ENCODE measurements around the gene SNTG2.

The SNTG2 gene

DNA sequence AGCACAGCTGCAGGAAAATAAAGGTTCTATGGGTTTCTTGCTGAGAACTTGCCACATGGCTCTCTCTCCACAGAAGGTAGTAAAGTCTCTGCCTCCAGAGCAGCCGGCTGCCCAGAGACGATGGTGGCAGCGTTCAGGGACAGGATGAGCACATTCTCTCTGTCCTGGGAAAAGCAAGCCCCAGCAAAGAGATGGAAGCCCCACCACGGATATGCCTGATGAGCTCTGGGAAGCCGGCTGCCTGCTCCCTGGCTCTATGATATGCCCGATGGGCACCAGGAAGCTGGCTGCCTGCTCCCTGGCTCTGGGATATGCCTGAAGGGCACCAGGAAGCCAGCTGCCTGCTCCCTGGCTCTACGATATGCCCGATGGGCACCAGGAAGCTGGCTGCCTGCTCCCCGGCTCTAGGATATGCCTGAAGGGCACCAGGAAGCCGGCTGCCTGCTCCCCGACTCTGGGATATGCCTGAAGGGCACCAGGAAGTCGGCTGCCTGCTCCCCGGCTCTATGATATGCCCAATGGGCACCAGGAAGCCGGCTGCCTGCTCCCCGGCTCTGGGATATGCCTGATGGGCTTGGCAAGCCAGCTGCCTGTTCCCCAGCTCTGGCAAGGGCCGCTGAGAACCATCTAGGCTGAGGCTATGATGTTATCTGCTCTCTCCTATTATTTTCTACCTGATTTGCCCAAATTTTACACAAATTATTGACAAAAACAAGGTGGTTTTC, 21.5 kb upstream of the SNTG2 start:
- DNase-seq = no peak

DNA sequence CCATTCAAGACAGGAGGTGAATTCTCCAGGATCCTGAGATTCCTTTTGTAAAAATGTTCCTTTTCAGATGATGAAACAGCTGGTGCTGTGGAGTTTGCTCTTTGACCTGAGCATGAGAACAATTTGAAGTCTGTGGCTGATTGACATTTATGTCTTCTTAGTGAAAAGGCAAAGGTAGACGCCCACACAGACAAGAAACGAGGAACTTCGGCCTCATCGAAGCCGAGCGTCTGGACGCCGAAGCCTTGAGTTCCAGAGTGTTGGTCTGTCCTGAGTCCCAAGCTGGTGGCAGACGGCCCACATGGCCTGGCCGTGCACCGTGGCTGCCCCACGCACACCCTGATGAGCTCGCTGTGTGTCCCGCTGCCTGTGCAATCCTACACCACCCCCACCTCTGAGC, 20.7 kb upstream of the SNTG2 start:
- DNase-seq = no peak

DNA sequence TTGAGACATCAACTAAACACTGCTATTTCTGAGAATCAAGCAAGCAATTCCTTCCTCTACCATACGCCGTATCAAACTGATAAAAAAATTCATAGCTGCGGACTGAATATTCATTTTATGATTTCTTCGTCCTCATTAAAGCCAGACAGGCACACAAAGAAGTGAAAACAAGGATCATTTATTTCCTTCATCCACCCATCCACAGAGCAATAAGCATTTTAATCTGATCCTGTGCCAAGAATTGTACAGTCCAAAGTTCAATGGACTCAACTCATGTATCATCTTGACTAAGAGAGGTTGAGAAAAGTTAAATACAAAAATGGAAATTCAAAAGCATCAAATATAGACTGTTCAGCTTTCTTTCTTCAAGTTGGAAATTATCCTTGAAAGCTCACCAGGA, 19.7 kb upstream of the SNTG2 start:
- no peak for DNase-seq

DNA sequence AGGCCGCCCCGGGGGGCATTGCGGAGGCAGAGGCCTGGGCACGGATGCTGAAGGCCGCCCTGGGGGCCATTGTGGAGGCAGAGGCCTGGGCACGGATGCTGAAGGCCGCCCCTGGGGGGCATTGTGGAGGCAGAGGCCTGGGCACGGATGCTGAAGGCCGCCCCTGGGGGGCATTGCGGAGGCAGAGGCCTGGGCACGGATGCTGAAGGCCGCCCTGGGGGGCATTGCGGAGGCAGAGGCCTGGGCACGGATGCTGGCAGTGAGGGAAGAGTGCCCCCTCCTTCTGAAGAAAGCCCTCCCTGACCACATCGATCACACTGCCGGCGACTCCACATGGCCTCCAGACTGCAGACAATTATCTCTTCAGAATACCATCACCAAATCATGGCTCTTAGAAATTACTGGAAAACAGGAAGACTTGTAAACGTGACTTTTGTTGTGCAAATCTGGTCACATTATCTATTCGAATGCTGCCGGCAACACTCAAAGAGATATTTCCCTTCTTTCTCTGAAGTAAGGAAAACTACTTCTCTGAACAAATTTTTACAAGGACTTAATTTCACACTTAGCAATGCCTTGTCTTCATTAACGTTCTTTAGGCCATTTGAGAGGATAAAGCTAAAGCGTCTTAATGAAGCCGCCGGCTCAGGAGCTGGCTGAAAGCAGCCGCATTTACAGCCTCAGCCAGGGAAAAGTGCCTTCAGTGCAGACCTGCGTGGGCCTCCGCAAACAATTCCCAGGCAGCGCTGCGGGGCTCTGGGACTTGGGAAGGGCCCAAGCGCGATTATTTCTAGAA, 18.1 kb upstream of the SNTG2 start:
- no peak for DNase-seq

DNA sequence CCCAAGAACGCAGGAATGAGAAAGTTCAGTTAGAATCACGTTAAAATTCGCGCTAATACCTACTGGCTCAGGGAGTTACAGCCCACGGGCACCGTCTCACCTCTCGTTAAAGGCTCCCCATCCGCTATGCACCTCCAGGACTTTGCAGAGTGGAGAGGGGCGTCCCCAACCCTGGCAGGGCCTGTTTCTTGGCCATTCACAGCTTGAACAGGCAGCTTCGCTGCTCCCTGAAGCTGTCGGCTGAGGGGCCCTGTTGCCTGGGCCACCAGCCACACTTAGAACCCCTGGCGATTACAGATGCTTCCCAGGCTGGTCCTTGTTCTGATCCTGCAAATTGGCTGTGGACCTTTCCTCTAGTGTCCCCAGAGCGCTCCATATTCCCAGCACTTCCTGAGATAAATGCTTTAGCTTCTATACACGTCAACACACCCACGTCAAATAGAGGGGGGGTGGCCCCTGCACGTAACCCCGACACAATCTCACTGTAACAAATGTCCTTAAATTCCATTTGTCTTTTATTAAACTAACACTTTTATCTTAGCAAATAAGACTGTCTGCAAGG, 16.8 kb upstream of the SNTG2 start:
- no peak for DNase-seq

DNA sequence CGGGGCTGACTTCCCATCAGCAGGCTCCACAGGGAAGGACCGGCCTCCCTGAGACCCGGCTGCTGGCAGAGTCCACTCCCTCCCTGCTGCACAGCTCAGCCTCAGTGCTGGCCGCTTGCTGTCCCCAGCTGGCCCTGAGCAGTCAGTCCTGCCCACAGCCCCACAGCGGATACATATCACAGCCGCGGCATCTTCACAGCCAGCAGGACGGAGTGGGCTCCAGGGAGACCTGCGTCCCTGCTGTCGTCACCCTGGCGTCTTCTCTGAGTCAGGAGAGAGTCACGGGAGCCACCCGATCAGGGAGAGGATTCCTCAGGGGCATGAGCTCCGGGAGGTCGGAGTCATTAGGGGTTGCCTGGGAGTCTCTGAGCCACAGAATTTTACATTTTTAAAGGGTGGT, 13.1 kb upstream of the SNTG2 start:
- DNase-seq = no peak

DNA sequence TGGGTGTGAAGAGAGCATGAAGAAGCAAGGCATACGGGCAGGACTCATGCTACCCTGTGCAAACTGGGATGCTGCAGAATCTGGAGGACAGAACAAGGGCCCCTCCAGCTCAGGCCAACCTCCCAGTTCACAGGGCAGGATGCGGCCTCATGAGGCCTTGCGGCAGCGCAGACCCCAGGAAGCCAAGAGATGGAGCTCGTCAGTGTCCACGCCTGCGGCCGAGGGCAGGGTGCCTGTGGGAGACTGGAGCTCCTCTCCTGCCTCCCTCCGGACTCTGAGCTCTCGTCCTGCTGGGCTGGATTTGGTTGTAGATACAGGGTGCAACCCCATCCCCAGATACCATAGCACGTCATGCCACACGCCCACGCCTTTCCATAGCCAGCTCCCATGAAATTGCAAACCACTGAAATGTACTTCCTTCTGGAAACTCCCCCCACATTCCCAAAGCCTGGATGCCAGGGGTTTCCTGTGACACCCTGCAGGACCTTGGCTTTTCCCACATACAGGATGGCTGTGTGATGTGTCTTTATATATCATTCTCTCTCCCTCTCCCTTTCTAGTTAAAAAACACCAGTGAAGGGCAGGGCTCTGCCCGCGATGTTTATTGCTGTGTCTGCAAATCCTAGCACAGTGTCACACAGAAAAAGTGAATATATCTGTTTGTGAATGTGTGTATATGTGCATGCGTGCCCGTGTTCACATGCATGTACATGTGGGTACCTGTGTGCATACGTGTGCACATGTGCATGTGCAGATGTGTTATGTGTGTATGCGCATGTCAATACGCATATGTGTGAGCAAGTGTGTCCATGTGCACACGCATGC, 12.3 kb upstream of the SNTG2 start:
- DNase-seq = no peak

DNA sequence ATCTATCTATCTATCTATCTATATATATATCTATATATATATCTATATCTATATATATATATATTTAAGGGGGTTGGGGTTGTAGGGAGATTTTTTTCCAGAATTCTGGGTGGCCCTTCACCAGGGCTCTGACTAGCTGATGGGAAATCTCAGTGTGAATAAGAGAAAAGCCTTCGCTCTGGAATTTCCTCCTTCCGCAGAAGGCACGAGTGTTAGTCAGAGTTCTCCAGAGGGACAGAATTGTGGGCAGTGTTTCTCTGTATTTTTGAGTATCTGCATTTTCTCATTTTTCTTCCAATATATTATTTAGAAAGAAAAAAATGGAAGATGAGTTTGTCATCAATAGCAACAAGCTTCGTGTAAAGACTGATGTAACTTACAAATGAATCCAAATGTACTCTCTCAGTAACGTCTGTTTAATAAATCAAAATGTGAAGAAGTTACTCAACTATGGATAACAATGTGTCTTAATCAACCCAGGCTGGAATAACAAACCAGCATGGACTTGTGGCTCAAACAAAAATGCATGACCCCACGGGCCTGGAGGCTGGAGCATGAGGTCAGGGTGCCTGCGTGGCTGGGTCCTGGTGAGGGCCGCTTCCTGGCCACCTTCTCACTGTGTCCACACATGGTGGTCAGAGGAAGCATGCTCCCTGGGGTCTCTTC, 10.6 kb upstream of the SNTG2 start:
- no peak for DNase-seq

DNA sequence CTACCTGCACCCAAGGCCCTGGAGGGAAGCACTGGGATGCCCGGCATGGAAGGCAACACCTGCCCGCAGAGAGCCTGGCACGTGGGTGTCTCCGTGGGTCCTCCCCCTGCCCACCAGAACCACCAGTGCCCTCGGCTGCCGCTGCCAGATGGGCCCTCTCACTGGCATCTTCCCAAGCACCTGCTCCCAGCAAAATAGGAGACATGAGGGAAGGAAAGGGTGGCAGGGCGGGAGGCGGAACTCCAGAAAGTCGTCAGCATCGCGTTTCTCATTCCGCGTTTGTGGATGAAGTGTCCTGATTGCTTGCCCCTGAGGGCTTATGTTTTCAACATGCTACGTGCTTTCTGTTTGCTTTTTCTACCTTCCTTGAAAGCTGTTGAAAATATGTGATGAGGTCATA, 8.8 kb upstream of the SNTG2 start:
- no peak for DNase-seq

DNA sequence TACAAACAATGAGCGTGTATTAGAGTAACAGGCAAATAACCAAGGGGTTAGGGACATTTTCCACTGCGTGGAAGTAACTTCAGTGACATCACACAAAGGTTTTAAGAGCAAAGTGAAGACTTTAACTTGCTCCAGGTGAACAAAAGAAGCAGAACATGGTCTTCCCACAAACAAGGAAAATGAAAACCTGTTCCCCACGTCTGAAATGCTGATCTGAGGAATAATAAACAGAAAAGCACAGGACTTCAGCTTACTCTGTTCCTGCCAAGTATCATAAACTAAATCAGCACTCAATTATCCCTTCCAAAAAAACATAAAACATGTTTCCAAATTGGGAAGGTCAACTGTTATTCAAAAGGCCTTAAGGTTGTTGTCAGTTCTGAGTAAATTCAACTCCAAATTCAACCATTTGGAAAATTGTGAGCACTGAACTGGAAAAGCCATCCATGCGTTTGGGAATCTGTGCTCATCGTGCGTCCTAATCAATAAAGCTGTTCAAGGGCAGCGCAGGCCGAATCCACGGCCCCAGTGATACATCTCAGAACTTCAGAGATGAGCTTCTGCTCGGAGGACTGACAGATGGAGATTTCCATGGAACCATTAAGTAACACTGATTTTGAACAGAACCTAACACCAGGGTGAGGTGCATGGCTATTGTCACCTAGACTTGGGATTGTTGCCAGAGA, 7.7 kb upstream of the SNTG2 start:
- DNase-seq = no peak

DNA sequence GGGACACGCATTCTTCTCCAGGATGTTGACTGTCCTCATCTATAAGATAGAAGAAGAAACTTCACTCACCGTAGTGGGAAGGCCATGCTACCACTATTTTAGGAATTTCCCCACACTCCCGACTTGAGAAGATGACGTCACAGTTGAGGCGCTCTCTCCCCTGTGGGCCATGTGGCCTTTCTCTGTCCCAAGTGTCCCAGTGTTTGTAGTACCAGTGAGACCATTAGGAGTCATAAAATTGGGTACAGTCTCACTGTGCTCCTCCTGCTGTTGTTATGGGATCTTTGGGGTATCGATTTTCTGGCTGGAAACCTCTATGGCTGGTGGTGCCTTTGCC, 7.2 kb upstream of the SNTG2 start:
- DNase-seq = no peak

DNA sequence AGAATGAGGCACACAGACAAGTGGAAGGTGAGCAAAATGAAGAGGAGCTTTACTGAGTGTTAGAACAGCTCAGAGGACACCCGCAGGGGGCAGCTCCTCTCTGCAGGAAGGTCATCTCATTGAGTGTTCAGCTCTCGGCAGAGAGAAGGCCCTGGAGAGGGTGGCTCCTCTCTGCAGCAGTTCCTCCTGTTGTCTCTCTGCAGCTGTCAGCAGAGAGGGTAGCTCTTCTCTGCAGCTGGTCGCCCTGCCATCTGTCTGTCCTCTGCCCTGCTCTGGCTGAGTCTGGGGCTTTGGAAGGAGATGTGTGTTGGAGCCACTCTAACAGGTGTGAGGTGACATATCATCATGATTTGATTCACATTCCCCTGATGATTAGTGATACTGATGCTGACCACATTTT, 6.8 kb upstream of the SNTG2 start:
- no peak for DNase-seq

DNA sequence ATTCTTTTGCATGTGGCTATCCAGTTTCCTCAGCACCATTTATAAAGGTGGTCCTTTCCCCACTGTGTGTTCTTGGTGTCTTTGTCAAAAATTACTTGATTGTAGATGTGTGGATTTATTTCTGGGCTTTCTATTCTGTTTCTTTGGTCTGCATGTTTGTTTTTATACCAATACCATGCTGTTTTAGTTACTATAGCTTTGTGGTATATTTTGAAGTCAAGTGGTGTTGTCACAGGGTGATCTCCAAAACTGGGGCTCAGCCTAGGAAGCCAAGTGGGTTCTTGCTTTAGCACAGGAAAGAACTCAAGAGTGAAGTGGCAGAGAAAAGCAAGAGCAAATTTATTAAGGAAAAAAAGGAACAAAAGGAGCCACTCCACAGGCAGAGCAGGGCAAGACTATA, 6.0 kb upstream of the SNTG2 start:
- DNase-seq = no peak

DNA sequence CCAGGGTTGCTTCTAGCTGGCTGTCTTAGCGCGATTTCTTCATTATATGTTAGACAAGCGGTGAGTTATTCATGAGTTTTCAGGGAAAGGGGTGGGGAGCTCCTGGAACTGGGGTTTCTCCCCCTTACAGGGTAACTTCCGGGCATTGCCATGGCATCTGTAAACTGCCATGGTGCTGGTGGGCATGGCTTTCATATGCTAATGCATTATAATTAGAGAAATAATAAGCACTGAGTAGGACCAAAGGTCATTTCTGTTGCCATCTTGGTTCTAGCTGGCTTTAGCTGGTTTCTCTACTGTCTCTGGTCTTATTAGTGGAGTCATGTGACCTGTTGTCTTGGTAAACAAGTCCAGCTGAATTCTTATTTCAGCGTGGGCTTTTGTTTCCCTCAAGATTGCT, 5.5 kb upstream of the SNTG2 start:
- no peak for DNase-seq

DNA sequence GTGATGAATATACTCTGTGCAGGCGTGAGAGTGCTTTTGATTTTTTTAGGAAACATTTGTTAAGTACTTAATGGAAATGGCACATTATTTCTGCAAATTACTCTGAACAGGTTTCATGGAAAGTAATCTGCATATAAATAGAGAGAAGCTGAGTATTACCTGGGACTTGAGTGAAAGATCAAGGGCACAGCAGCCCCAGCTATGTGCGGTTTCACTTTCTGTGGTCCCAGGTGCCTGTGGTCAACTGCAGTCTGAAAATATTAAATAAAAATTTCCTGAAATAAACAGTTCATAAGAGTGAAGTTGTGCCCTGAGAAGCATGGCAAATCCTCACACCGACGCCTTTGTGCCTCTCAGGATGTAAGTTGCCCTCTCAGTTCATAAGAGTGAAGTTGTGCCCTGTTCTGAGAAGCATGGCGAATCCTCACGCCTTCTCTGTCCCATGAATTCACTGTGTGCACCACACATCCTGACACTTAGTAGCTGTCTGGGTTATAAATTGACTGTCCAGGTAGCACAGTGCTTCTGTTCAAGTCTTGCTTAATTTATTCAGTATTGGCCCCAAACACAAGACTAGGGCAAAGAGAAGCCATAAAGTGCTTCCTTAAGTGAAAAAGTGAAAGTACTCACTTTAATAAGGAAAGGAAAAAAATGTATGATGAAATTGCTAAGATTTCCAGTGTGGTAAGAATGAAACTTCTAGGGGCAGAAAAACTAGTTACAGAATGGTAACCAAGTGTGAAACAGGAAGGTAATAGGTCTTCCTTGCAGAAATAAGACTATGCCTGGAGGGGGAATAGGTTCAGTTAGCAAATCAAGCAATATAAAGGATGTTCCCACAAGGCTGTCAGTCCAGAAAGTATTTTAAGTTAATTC, 4.3 kb upstream of the SNTG2 start:
- DNase-seq = peak; percentile 12 to 21

DNA sequence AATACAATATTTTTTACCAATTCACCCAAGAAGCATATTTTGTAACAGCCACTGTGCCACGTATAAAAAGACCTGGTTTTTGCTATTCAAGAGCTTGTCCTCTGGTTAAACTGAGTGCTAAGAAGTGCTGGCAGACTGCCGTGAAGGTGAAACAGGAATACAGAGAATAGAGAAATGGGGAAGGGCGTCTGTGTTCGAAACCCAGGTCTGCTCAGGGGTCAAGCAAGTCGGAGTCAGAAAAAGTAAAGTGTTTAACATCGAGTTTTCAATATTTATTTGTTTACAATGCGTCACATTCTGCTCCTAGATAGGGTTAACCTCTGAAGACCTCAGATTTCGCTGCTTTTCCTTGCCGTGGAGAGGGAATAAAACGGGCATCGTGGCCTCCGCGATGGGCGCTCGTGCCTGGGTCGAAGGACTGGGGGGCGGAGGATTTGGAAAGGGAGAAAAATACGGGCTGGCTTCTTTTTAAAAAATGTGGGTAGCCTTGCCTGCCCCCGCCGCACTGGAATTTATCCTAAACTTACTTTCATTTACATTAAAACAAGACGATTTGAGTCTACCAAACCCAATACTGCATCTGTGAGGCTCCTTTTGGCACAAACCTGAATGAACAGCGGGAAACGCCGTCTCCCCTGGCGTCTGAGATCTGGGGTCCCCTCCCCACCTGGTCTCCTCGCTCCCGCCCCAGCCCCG, 1.1 kb upstream of the SNTG2 start:
- DNase-seq = peak in 1 of 2 experiments; percentile 13

DNA sequence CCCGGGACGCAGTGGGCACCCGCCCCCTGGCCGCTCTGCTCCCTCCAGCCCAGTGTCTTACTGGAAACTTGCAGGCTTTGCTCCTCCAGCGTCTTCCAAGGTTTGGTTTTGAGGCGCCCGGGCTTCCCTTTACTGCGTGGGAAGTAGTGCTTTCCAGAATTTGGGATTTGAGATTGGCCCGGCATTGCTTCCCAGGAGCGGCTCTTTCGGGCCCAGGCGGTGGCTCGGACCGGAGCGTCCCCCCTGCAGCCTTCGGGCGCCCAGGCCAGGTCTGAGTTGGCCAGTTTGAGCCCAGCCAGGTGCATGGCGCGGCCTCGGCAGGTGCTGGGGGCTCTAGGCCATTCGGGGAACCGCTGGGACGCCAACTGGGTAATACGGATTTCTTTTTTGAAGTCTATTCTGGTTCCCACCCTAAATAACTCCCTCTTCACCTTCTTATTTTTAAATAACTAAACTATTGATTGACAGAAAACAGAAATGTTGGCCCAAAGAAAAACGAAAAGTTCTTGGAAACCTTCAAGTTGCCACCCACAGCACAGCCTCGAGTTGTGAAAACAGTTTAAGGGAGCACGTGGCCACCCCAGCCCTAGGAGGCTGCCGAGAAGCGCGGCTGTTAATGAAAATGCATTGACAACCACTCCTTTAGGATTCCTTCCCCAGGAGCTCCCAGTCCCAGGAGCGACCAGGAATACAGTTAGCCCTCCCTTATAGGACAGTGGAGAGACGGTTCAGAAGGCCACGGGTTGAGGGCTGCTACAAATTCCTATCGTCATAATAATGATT, 766 bp downstream of the SNTG2 start:
- no peak for DNase-seq

DNA sequence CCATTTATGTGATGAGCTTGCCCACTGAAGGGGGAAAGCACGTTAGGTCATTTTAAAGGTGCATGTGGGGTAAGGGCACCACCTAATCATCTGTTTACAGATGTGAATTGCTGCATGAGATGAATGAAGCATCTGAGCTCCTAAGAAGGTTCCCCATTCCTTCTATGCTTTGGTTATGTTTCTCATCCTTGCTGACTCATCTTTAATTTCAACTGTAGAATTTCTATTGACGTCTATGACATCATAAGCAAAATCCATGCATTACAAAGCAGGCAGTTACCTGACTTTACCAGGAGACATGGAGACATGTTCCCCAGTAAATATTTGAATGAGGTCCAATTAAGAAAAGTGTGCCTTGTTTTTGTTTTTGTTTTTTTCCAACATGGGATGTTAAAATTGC, 2.8 kb downstream of the SNTG2 start:
- DNase-seq = no peak

DNA sequence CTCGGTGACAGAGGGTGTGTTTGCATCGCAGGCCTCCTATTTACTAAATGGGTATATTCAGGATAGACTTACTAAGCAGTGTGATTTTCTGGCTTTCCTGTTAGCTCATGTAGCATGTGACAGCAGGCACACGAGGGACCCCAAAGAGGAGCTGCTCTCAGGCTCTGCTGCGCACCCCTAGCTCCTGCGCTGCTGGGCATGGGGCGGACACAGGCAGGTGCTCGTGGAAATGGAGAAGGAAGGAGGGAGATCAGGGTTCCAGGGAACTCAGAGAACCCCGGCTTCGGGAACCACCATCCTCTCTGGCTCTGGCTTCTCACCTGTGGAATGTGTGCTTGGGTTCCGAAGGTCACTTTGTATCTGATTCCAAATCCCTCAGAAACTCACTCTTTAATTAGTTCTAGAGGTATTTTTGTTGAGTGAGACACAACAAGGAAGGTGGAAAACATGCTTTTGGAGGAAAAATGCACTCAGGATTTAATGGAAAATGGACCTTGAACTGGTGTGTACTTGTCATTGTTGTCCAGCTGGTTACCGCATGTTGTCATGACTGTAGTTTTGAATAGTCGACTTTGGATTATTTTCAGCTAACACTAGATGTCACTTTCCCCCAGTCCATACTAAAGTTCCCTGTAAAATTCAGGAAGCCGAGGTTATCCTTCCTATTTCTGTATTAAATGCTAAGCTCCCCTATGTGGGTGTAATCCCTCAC, 3.5 kb downstream of the SNTG2 start:
- DNase-seq = no peak

Measured in activated CD4-positive, alpha-beta T cell treated with anti-CD3 and anti-CD28 coated beads, Interleukin-2, amount 50 U/mL, for 48 hours (primary cell).